HG03460 (cell line): ENCODE data around the gene OSBPL5.

Experiments used
- ATAC-seq: cut with Tn5 transposase; IDR thresholded peaks from one replicate; pipeline ENCODE4 v1.9.1; 2021; ENCODE audit not compliant: unreplicated experiment

The OSBPL5 gene

GRCh38 chr11:3105791-3106735 lies 59.0 kb downstream of the OSBPL5 start:
- ATAC-seq = no peak

GRCh38 chr11:3104961-3105790 lies 59.9 kb downstream of the OSBPL5 start:
- ATAC-seq = no peak

GRCh38 chr11:3104051-3104714 lies 60.9 kb downstream of the OSBPL5 start:
- ATAC-seq = no peak

- ATAC-seq = no peak
Observed at GRCh38 chr11:3103076-3103475, 62.0 kb downstream of the OSBPL5 start.

- no peak for ATAC-seq
Observed at GRCh38 chr11:3102641-3102921, 62.5 kb downstream of the OSBPL5 start.

GRCh38 chr11:3101921-3102640 lies 63.0 kb downstream of the OSBPL5 start:
- ATAC-seq = no peak

GRCh38 chr11:3099178-3099577 lies 65.9 kb downstream of the OSBPL5 start:
- ATAC-seq = no peak

GRCh38 chr11:3096909-3097530 lies 68.1 kb downstream of the OSBPL5 start:
- ATAC-seq = no peak

GRCh38 chr11:3095712-3096361 lies 69.3 kb downstream of the OSBPL5 start:
- ATAC-seq = no peak

- ATAC-seq = no peak
Observed at GRCh38 chr11:3094223-3094824, 70.8 kb downstream of the OSBPL5 start.

GRCh38 chr11:3093281-3094191 lies 71.6 kb downstream of the OSBPL5 start:
- ATAC-seq = no peak

- ATAC-seq = no peak
Observed at GRCh38 chr11:3092603-3093141, 72.4 kb downstream of the OSBPL5 start.

- ATAC-seq = no peak
Observed at GRCh38 chr11:3091846-3092602, 73.1 kb downstream of the OSBPL5 start.

- no peak for ATAC-seq
Observed at GRCh38 chr11:3091081-3091845, 73.8 kb downstream of the OSBPL5 start.

- no peak for ATAC-seq
Observed at GRCh38 chr11:3090096-3090901, 74.8 kb downstream of the OSBPL5 start.
